GM12878 (cell line): Measurements from ENCODE around the gene DENND1A. TPM values are rescaled to one million over a fixed set of nuclear protein-coding genes. Genes with fewer than 3 reads are reported as not detected.

ENCODE experiments used
- ATAC-seq: fragments of 200-7000 bp; cut with Tn5 transposase; 3 replicates; pipeline ENCODE4 v1.9.1; 2020; ENCODE audit warnings: mild to moderate bottlenecking, moderate library complexity
- BruUV-seq: library from RNA; stranded (reverse); fragments of 400-500 nt; replicated peaks from 2 replicates; lab custom pipeline; 2021; lab: Mats Ljungman, UMichigan
- CTCF ChIA-PET: fragments of 300-600 bp; sonication (Branson Sonifier 250); formaldehyde crosslinking; extraction: SDS; loops from one replicate; lab custom pipeline; 2021; ENCODE audit warnings: inconsistent platforms; lab: Yijun Ruan, JAX
- POLR2A ChIA-PET: fragments of 350-600 bp; formaldehyde crosslinking; extraction: SDS; loops from one replicate; lab custom pipeline; 2021; ENCODE audit warnings: inconsistent platforms; lab: Charles Lee
- RAD21 ChIA-PET: fragments of 300-600 bp; sonication (Branson Sonifier 250); formaldehyde crosslinking; loops from one replicate; lab custom pipeline; 2023; ENCODE audit warnings: antibody characterized with exemption; ENCODE audit not compliant: unreplicated experiment; lab: Charles Lee
- SMC1A ChIA-PET: fragments of 300-600 bp; sonication (Branson Sonifier 250); formaldehyde crosslinking; loops from one replicate; lab custom pipeline; 2023; ENCODE audit not compliant: unreplicated experiment, uncharacterized antibody; lab: Charles Lee
- DNase-seq: peaks from one replicate; pipeline ENCODE4 v3.0.0-alpha.2; 2011; ENCODE audit warnings: low read depth, low spot score
- FAIRE-seq: peaks from 3 replicates; lab custom pipeline; 2011; peaks lifted over from hg19 to GRCh38; lab: Jason Lieb, UNC
- H2AFZ ChIP-seq: 2 replicates; pipeline ENCODE4 v1.6.0; 2011; ENCODE audit warnings: low read depth, low read length, control low read depth; ENCODE audit not compliant: control insufficient read depth
- H3K27ac ChIP-seq: 2 replicates; pipeline ENCODE4 v1.5.1; 2011; ENCODE audit warnings: control low read depth; ENCODE audit not compliant: control insufficient read depth, insufficient read depth
- H3K27me3 ChIP-seq, 2 experiments: replicated peaks in 1 of 2; 2 replicates each; pipeline versions ENCODE4 v1.6.0 to v1.6.1; 2011; ENCODE audit warnings: low read length in 1 of 2; ENCODE audit not compliant: control insufficient read depth in 2 of 2, insufficient read depth in 2 of 2
- H3K36me3 ChIP-seq, 2 experiments: 2 replicates each; pipeline ENCODE4 v1.5.1; 2011; ENCODE audit warnings: low read length in 1 of 2; ENCODE audit not compliant: control insufficient read depth in 2 of 2, insufficient read depth in 2 of 2
- H3K4me1 ChIP-seq: 2 replicates; pipeline ENCODE4 v1.6.1; 2011; ENCODE audit warnings: mild to moderate bottlenecking, low read length, moderate library complexity, mixed read lengths; ENCODE audit not compliant: control insufficient read depth, insufficient read depth
- H3K4me2 ChIP-seq: 2 replicates; pipeline ENCODE4 v1.6.0; 2011; ENCODE audit warnings: control low read depth; ENCODE audit not compliant: control insufficient read depth, insufficient read depth
- H3K4me3 ChIP-seq: fragments of 200-600 bp; sonication (generic); 2 replicates; pipeline ENCODE4 v1.5.1; 2016
- H3K79me2 ChIP-seq: 2 replicates; pipeline ENCODE4 v1.6.0; 2011; ENCODE audit warnings: low read length; ENCODE audit not compliant: control insufficient read depth, insufficient read depth
- H3K9ac ChIP-seq: 2 replicates; pipeline ENCODE4 v1.8.0; 2011; ENCODE audit warnings: low read length, control low read depth, mixed read lengths; ENCODE audit not compliant: control insufficient read depth, insufficient read depth
- H3K9me3 ChIP-seq: replicated peaks from 3 replicates; pipeline ENCODE4 v1.5.1; 2011; ENCODE audit warnings: mild to moderate bottlenecking, low read length; ENCODE audit not compliant: control insufficient read depth, insufficient read depth
- H4K20me1 ChIP-seq: 2 replicates; pipeline ENCODE4 v1.6.0; 2011; ENCODE audit not compliant: control insufficient read depth, insufficient read depth
- ATF7 ChIP-seq: fragments of 450-650 bp; IDR thresholded peaks from 2 replicates; pipeline ENCODE4 v1.6.1; 2016; ENCODE audit warnings: low read depth, mild to moderate bottlenecking
- BCL3 ChIP-seq: IDR thresholded peaks from 2 replicates; pipeline ENCODE4 v1.6.1; 2011; ENCODE audit warnings: borderline replicate concordance, low read depth, mild to moderate bottlenecking, moderate library complexity, low read length; ENCODE audit not compliant: insufficient read depth, poor library complexity, severe bottlenecking
- BHLHE40 ChIP-seq, 2 experiments: fragments of 450-650 bp in 1 of 2; IDR thresholded peaks; 2 replicates each; pipeline ENCODE4 v1.6.1; 2011 to 2017; ENCODE audit warnings: low read depth in 2 of 2, borderline replicate concordance in 1 of 2, improper control_type of control experiment in 1 of 2, low read length in 1 of 2, mild to moderate bottlenecking in 1 of 2
- CEBPZ ChIP-seq: fragments of 150-350 bp; IDR thresholded peaks from 2 replicates; pipeline ENCODE4 v1.6.1; 2016; ENCODE audit warnings: low read depth, low read length
- HCFC1 ChIP-seq: fragments of 150-350 bp; IDR thresholded peaks from 2 replicates; pipeline ENCODE4 v1.6.1; 2014; ENCODE audit warnings: low read length
- IRF3 ChIP-seq: fragments of 450-650 bp; IDR thresholded peaks from 2 replicates; pipeline ENCODE4 v1.6.1; 2014; ENCODE audit warnings: mild to moderate bottlenecking
- KLF5 ChIP-seq: fragments of 450-650 bp; IDR thresholded peaks from 2 replicates; pipeline ENCODE4 v1.6.1; 2014; ENCODE audit warnings: mild to moderate bottlenecking; ENCODE audit not compliant: partially characterized antibody
- MXI1 ChIP-seq: fragments of 150-350 bp; IDR thresholded peaks from 2 replicates; pipeline ENCODE4 v1.6.1; 2011; ENCODE audit warnings: low read depth, mild to moderate bottlenecking, inconsistent platforms, low read length, improper control_type of control experiment
- SPI1 ChIP-seq: IDR thresholded peaks from 2 replicates; pipeline ENCODE4 v1.6.1; 2011; ENCODE audit warnings: low read depth, mild to moderate bottlenecking, low read length, moderate library complexity, borderline replicate concordance; ENCODE audit not compliant: insufficient read depth
- SRF ChIP-seq, 2 experiments: IDR thresholded peaks; 2 replicates each; pipeline ENCODE4 v1.6.1; 2011; ENCODE audit warnings: low read depth in 2 of 2, low read length in 2 of 2, mild to moderate bottlenecking in 1 of 2, moderate library complexity in 1 of 2
- ZZZ3 ChIP-seq: IDR thresholded peaks from 2 replicates; pipeline ENCODE4 v1.6.1; 2011; ENCODE audit warnings: low read depth; ENCODE audit not compliant: control insufficient read depth, insufficient read length
- whole genome bisulfite sequencing: methylation state at CpG from one replicate; pipeline ENCODE4 v1.1.6; 2016; ENCODE audit warnings: low lambda C conversion rate; ENCODE audit not compliant: insufficient replicate concordance, insufficient coverage; ENCODE audit errors: missing lambda C conversion rate; 5-methylcytosine and 5-hydroxymethylcytosine counted together
- in situ Hi-C: fragments of 300-500 bp; cut with MboI; formaldehyde crosslinking; loops from 9 replicates; pipeline ENCODE4 v1.14.3; 2018; ENCODE audit warnings: mixed read lengths
- intact Hi-C: fragments of 100-400 bp; cut with micrococcal nuclease; formaldehyde crosslinking; loops from one replicate; pipeline ENCODE4 v1.14.2; 2022; ENCODE audit not compliant: unreplicated experiment
- polyA plus RNA-seq, 11 experiments: library from polyadenylated mRNA; depleted of rRNA in 4 of 11; unstranded in 6 of 11; stranded (reverse) in 5 of 11; fragments of >200 nt; fragmentation: Nextera tagmentation in 4 of 11; fragmentation: Illumina TruSeq in 1 of 11; extraction: Ambion mirVana in 4 of 11; extraction: Trizol in 1 of 11; gene quantifications; 1 replicate in 1 of 11; 2 replicates in 10 of 11; pipeline versions ENCODE4 v1.2.1 to v1.2.3, GENCODE V29; 2011 to 2016; ENCODE audit warnings: inconsistent platforms in 2 of 11, missing spikeins in 2 of 11, low read depth in 1 of 11
- total RNA-seq, 4 experiments: library from RNA; depleted of rRNA in 3 of 4; stranded (reverse); fragments of >200 nt in 3 of 4; fragmentation: Illumina TruSeq in 1 of 4; extraction: Trizol in 1 of 4; gene quantifications; 2 replicates each; pipeline versions ENCODE4 v1.2.1 to v1.2.3, GENCODE V29; 2013 to 2021

Gene DENND1A
- total and polyA plus RNA-seq, 10 of the 15 experiments (the other 5 are each of a cell fraction or from before 2014, with no cell fraction given) = 14.1 to 48.6 (median 35.2) TPM

GRCh38 chr9:123611226-123611625 lies 318.7 kb downstream of the DENND1A start (continued):
- TF ChIP-seq CEBPZ (no peak), BHLHE40 (IDR thresholded peaks at IDR 0.05; ENCODE audit: borderline replicate concordance in 1 of 2, low read depth in 2 of 2, low read length in 1 of 2) (no peak), ZZZ3 (no peak), HCFC1 (no peak), MXI1 (no peak), SPI1 (no peak)
- TF ChIP-seq, all 136 proteins: peak for 0

GRCh38 chr9:123609844-123610243 lies 320.1 kb downstream of the DENND1A start:
- ChIA-PET RAD21 (interaction anchor here (1.3 kb wide), 1 partner anchor 28 kb away, joined by 4 read pairs; no protein-coding TSS in a partner anchor), SMC1A (no interaction called here), POLR2A (interaction anchor here (0.6 kb wide), 1 partner anchor 366 kb away, joined by 3 read pairs; no protein-coding TSS in a partner anchor), CTCF (no interaction called here)
- intact Hi-C loops = no loop called here
- no peak overlapping the region for H2AFZ ChIP-seq
- no peak overlapping the region for H3K4me2 ChIP-seq
- H3K9me3 ChIP-seq = no peaks in the 10 kb centered on the region
- no peaks in the 10 kb centered on the region for H4K20me1 ChIP-seq
- H3K36me3 ChIP-seq = no peaks in the 10 kb centered on the region; a peak in 1 of 4 replicates
- in situ Hi-C loops = no loop called here
- WGBS = 98% methylated on average over 6 of the region's 6 CpGs
- FAIRE-seq (no peak), ATAC-seq (no peak), DNase-seq (no peak)
- H3K79me2 ChIP-seq = no peaks in the 10 kb centered on the region
- no peak overlapping the region for H3K27ac ChIP-seq
- no peaks in the 10 kb centered on the region for H3K27me3 ChIP-seq
- peaks cover 15% of the 10 kb centered on the region for H3K4me1 ChIP-seq
- BruUV-seq = no TSS peak
- H3K4me3 ChIP-seq = no peak overlapping the region
- no peak overlapping the region for H3K9ac ChIP-seq
- TF ChIP-seq KLF5 (no peak), ATF7 (no peak), BHLHE40 (IDR thresholded peaks at IDR 0.05; ENCODE audit: borderline replicate concordance in 1 of 2, low read depth in 2 of 2, low read length in 1 of 2) (no peak), IRF3 (no peak), SRF (IDR thresholded peaks at IDR 0.05; ENCODE audit: low read depth in 2 of 2, low read length in 2 of 2) (no peak), BCL3 (no peak), CEBPZ (no peak)
